KMS-11 (cell line): ENCODE data around the gene SDR39U1.

Source experiments
- H2AFZ ChIP-seq: fragments of 200-600 bp; sonication (generic); 2 replicates; pipeline ENCODE4 v1.6.1; 2016; ENCODE audit warnings: antibody characterized with exemption, mixed run types, low read depth
- H3K27ac ChIP-seq: fragments of 200-600 bp; sonication (generic); 2 replicates; pipeline ENCODE4 v1.6.1; 2016; ENCODE audit warnings: mild to moderate bottlenecking, mixed run types
- H3K27me3 ChIP-seq: fragments of 200-600 bp; sonication (generic); 2 replicates; pipeline ENCODE4 v1.6.1; 2017; ENCODE audit warnings: mild to moderate bottlenecking, low read depth, mixed run types, moderate library complexity; ENCODE audit not compliant: insufficient read depth
- H3K36me3 ChIP-seq: fragments of 200-600 bp; sonication (generic); 2 replicates; pipeline ENCODE4 v1.6.1; 2017; ENCODE audit warnings: mild to moderate bottlenecking, mixed run types; ENCODE audit not compliant: insufficient read depth
- H3K4me1 ChIP-seq: fragments of 200-600 bp; sonication (generic); 2 replicates; pipeline ENCODE4 v1.6.1; 2016; ENCODE audit warnings: mild to moderate bottlenecking, low read depth, mixed run types; ENCODE audit not compliant: poor library complexity, severe bottlenecking
- H3K4me2 ChIP-seq: fragments of 200-600 bp; sonication (generic); 2 replicates; pipeline ENCODE4 v1.7.0; 2016; ENCODE audit warnings: mild to moderate bottlenecking, mixed run types
- H3K4me3 ChIP-seq: fragments of 200-600 bp; sonication (generic); IDR thresholded peaks from 2 replicates; pipeline ENCODE4 v1.6.1; 2017; ENCODE audit warnings: low read depth, low read length, mixed read lengths; ENCODE audit not compliant: insufficient read depth
- H3K79me2 ChIP-seq: fragments of 200-600 bp; sonication (generic); 2 replicates; pipeline ENCODE4 v1.6.1; 2016; ENCODE audit warnings: low read depth, mixed run types; ENCODE audit not compliant: insufficient read depth
- H3K9ac ChIP-seq: fragments of 200-600 bp; sonication (generic); 2 replicates; pipeline ENCODE4 v1.6.1; 2016; ENCODE audit warnings: mild to moderate bottlenecking, mixed run types
- H4K20me1 ChIP-seq: fragments of 200-600 bp; sonication (generic); 2 replicates; pipeline ENCODE4 v1.6.1; 2016; ENCODE audit warnings: mild to moderate bottlenecking, mixed run types; ENCODE audit not compliant: insufficient read depth
- CTCF ChIP-seq: fragments of 200-600 bp; sonication (generic); conservative IDR thresholded peaks from 2 replicates; pipeline ENCODE4 v1.6.1; 2017; ENCODE audit warnings: low read depth, mild to moderate bottlenecking, antibody characterized with exemption, low read length, moderate library complexity, mixed read lengths

Gene SDR39U1

GRCh38 chr14:24439830-24440605, 2.6 kb downstream of the SDR39U1 start:
- Histone ChIP-seq H3K4me1 (peaks cover 17% of the 10 kb centered on the region), H3K79me2 (no peaks in the 10 kb centered on the region; the same call in 1 of the 2 replicates), H3K27ac (no peak overlapping the region), H3K36me3 (no peaks in the 10 kb centered on the region), H3K4me3 (no peak overlapping the region), H3K4me2 (no peak overlapping the region), H4K20me1 (no peaks in the 10 kb centered on the region), H2AFZ (no peak overlapping the region), H3K9ac (no peak overlapping the region), H3K27me3 (no peaks in the 10 kb centered on the region)
- TF ChIP-seq CTCF = no peak

- TF ChIP-seq CTCF = no peak
Measured at GRCh38 chr14:24439257-24439656, 3.3 kb downstream of the SDR39U1 start.

GRCh38 chr14:24438223-24439097, 4.1 kb downstream of the SDR39U1 start:
- H3K4me1 ChIP-seq = peaks cover 16% of the 10 kb centered on the region
- no peaks in the 10 kb centered on the region for H3K36me3 ChIP-seq
- TF ChIP-seq CTCF = no peak
- H2AFZ ChIP-seq = no peak overlapping the region
- H3K27me3 ChIP-seq = no peaks in the 10 kb centered on the region
- H3K79me2 ChIP-seq = no peaks in the 10 kb centered on the region; the same call in 1 of the 2 replicates
- H3K27ac ChIP-seq = no peak overlapping the region
- H4K20me1 ChIP-seq = no peaks in the 10 kb centered on the region
- no peak overlapping the region for H3K4me2 ChIP-seq
- no peak overlapping the region for H3K9ac ChIP-seq
- no peak overlapping the region for H3K4me3 ChIP-seq

More at GRCh38 chr14:24439257-24439656, 3.3 kb downstream of the SDR39U1 start:
- Histone ChIP-seq H3K4me2 (no peak overlapping the region), H2AFZ (no peak overlapping the region), H3K27me3 (no peaks in the 10 kb centered on the region), H3K9ac (no peak overlapping the region), H3K27ac (no peak overlapping the region), H4K20me1 (no peaks in the 10 kb centered on the region), H3K4me1 (peaks cover 17% of the 10 kb centered on the region), H3K79me2 (no peaks in the 10 kb centered on the region; the same call in 1 of the 2 replicates), H3K36me3 (no peaks in the 10 kb centered on the region), H3K4me3 (no peak overlapping the region)

GRCh38 chr14:24437736-24438067, 4.9 kb downstream of the SDR39U1 start:
- Histone ChIP-seq H3K4me2 (no peak overlapping the region), H2AFZ (no peak overlapping the region), H3K4me1 (peaks cover 14% of the 10 kb centered on the region), H3K27ac (no peak overlapping the region), H4K20me1 (no peaks in the 10 kb centered on the region), H3K9ac (no peak overlapping the region), H3K79me2 (no peaks in the 10 kb centered on the region), H3K4me3 (no peak overlapping the region), H3K36me3 (no peaks in the 10 kb centered on the region), H3K27me3 (no peaks in the 10 kb centered on the region)
- TF ChIP-seq CTCF = no peak
